Measurements from ENCODE around the gene CDH13.

DNA sequence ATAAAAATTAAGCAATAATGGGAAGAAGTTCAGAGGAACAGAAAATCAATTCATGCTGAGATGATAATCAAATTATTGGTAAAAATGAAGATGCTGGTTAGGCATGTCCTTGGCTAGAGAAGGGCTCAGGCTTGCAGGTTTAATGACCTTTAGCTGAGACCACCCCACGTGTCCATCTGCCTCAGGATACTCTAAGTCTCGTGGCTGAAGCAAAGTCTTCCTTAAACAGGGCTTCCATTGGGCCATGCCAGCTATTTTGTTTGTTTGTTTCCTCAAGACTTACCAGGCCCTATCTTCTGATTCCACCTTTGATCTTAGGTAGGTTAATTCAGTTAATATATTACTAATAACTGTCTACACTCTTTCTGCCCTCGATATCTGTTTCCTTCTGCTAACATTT, 366.0 kb downstream of the CDH13 start:
- TF ChIP-seq, protein P1, sequence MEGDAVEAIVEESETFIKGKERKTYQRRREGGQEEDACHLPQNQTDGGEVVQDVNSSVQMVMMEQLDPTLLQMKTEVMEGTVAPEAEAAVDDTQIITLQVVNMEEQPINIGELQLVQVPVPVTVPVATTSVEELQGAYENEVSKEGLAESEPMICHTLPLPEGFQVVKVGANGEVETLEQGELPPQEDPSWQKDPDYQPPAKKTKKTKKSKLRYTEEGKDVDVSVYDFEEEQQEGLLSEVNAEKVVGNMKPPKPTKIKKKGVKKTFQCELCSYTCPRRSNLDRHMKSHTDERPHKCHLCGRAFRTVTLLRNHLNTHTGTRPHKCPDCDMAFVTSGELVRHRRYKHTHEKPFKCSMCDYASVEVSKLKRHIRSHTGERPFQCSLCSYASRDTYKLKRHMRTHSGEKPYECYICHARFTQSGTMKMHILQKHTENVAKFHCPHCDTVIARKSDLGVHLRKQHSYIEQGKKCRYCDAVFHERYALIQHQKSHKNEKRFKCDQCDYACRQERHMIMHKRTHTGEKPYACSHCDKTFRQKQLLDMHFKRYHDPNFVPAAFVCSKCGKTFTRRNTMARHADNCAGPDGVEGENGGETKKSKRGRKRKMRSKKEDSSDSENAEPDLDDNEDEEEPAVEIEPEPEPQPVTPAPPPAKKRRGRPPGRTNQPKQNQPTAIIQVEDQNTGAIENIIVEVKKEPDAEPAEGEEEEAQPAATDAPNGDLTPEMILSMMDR (IDR thresholded peaks at IDR 0.05): no peak
- TF ChIP-seq POLR2A (IDR thresholded peaks at IDR 0.05): no peak

Data from adrenal gland (tissue), 5 donors.